Osteoblast (primary cell): ENCODE results near the gene NCR1. TPM values are rescaled to one million over a fixed set of nuclear protein-coding genes. Genes with fewer than 3 reads are reported as not detected.

Experiments
- DNase-seq: peaks from one replicate; pipeline ENCODE4 v3.0.0; 2011; ENCODE audit warnings: low spot score, mixed read lengths; ENCODE audit not compliant: insufficient read length; ENCODE audit errors: missing footprints
- H2AFZ ChIP-seq: 2 replicates; pipeline ENCODE4 v1.6.0; 2011; ENCODE audit warnings: mild to moderate bottlenecking, low read length
- H3K27ac ChIP-seq: 2 replicates; pipeline ENCODE4 v1.5.1; 2011; ENCODE audit warnings: mild to moderate bottlenecking, low read depth, low read length, moderate library complexity
- H3K27me3 ChIP-seq: 2 replicates; pipeline ENCODE4 v1.6.0; 2012; ENCODE audit warnings: mild to moderate bottlenecking, control low read depth, inconsistent platforms, low read length, moderate library complexity; ENCODE audit not compliant: insufficient read depth
- H3K36me3 ChIP-seq: 2 replicates; pipeline ENCODE4 v1.5.1; 2011; ENCODE audit warnings: mild to moderate bottlenecking, low read length, control low read depth, moderate library complexity; ENCODE audit not compliant: insufficient read depth
- H3K4me1 ChIP-seq: 2 replicates; pipeline ENCODE4 v1.5.1; 2011; ENCODE audit warnings: mild to moderate bottlenecking, low read length, control low read depth, moderate library complexity; ENCODE audit not compliant: insufficient read depth
- H3K4me2 ChIP-seq: 2 replicates; pipeline ENCODE4 v1.6.0; 2011; ENCODE audit warnings: mild to moderate bottlenecking, low read length; ENCODE audit not compliant: insufficient read depth
- H3K4me3 ChIP-seq: fragments of 200-600 bp; sonication (generic); 3 replicates; pipeline ENCODE4 v1.5.1; 2012; ENCODE audit warnings: mild to moderate bottlenecking, low read length, inconsistent platforms; ENCODE audit not compliant: insufficient read depth
- H3K79me2 ChIP-seq: 2 replicates; pipeline ENCODE4 v1.6.0; 2012; ENCODE audit warnings: mild to moderate bottlenecking, low read length, control low read depth, inconsistent platforms; ENCODE audit not compliant: insufficient read depth
- H3K9me3 ChIP-seq: 2 replicates; pipeline ENCODE4 v1.5.1; 2011; ENCODE audit warnings: low read depth, low read length, control low read depth
- H4K20me1 ChIP-seq: 2 replicates; pipeline ENCODE4 v1.6.0; 2012; ENCODE audit warnings: mild to moderate bottlenecking, low read length, control low read depth; ENCODE audit not compliant: insufficient read depth
- total RNA-seq: library from RNA; depleted of rRNA; stranded (reverse); fragments of >200 nt; gene quantifications from 2 replicates; pipeline ENCODE4 v1.2.3, GENCODE V29; 2012
- TF ChIP-seq, protein P1 (sequence below): IDR thresholded peaks from 2 replicates; pipeline ENCODE4 v1.5.1; 2011; ENCODE audit warnings: mild to moderate bottlenecking, low read depth, low read length, moderate library complexity; ENCODE audit errors: extremely low read depth

NCR1 gene
- total RNA-seq, 1 donor: 0.36 TPM

DNA sequence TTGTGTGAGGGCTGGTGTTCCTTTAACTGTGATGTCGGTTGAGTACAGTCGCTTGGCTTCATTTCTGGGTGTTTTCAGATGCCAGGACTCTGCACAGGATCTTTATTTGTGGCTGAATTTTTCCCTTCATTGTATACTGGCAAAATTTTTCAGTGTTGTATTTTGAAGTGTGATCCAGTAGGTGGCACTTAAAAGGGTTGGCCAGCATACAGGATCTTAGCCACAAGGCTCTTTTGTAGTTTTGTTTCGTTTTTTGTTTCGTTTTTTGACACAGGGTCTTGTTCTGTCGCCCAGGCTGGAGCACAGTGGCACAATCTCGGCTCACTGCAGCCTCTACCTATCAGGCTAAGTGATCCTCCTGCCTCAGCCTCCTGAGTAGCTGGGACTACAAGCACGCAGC lies 23.2 kb upstream of the NCR1 start:
- no peaks in the 10 kb centered on the region for H3K27me3 ChIP-seq
- H3K27ac ChIP-seq: no peak overlapping the region
- H3K4me1 ChIP-seq: no peaks in the 10 kb centered on the region
- H3K4me3 ChIP-seq: peak overlapping the region; percentile 39
- H3K9me3 ChIP-seq: no peaks in the 10 kb centered on the region
- TF ChIP-seq, protein P1, sequence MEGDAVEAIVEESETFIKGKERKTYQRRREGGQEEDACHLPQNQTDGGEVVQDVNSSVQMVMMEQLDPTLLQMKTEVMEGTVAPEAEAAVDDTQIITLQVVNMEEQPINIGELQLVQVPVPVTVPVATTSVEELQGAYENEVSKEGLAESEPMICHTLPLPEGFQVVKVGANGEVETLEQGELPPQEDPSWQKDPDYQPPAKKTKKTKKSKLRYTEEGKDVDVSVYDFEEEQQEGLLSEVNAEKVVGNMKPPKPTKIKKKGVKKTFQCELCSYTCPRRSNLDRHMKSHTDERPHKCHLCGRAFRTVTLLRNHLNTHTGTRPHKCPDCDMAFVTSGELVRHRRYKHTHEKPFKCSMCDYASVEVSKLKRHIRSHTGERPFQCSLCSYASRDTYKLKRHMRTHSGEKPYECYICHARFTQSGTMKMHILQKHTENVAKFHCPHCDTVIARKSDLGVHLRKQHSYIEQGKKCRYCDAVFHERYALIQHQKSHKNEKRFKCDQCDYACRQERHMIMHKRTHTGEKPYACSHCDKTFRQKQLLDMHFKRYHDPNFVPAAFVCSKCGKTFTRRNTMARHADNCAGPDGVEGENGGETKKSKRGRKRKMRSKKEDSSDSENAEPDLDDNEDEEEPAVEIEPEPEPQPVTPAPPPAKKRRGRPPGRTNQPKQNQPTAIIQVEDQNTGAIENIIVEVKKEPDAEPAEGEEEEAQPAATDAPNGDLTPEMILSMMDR: no peak
- H3K79me2 ChIP-seq: no peaks in the 10 kb centered on the region
- H4K20me1 ChIP-seq: no peaks in the 10 kb centered on the region
- no peak for DNase-seq
- no peak overlapping the region for H3K4me2 ChIP-seq
- no peak overlapping the region for H2AFZ ChIP-seq
- H3K36me3 ChIP-seq: no peaks in the 10 kb centered on the region

DNA sequence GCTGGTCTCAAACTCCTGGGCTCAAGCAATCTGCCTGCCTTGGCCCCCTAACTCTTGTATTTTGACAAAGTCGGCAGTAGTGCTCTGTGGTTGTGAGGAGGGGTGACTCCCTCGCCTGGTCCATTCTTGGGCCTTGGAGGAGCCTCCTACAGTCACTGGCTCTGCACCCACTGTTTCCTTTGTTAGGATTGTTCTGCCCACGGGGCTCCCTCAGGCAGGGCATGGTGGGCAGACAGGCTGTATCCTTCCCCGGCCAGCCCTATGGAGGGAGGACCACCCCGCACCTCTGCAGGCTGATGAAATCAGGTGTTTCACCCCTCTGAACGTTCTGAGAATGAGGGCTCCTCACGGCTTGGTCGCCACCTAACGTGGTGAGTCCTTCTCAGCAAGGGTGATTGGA lies 22.7 kb upstream of the NCR1 start:
- H3K4me1 ChIP-seq: no peaks in the 10 kb centered on the region
- no peak overlapping the region for H3K4me2 ChIP-seq
- no peak overlapping the region for H3K4me3 ChIP-seq
- TF ChIP-seq, protein P1: no peak
- no peaks in the 10 kb centered on the region for H3K27me3 ChIP-seq
- no peaks in the 10 kb centered on the region for H4K20me1 ChIP-seq
- no peaks in the 10 kb centered on the region for H3K36me3 ChIP-seq
- H2AFZ ChIP-seq: no peak overlapping the region
- no peak overlapping the region for H3K27ac ChIP-seq
- no peaks in the 10 kb centered on the region for H3K79me2 ChIP-seq
- H3K9me3 ChIP-seq: no peaks in the 10 kb centered on the region
- no peak for DNase-seq

DNA sequence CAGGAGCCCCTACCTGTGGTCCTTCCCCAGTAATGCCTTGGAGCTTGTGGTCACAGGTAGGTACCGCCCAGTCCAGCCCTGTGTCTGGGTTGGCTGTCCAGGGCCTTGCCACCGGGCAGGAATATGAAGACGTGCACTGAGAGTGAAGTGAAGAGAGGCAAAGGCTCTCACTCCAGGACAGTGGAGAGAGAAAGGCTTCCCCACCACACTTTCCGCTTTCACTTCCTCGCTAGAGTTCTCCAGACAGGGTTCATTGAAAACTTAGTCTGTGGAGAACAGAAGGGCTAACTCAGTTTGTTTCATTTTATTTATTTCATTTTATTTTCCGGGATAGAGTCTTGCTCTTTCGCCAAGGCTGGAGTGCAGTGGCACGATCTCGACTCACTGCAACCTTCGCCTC lies 17.7 kb upstream of the NCR1 start:
- TF ChIP-seq, protein P1: no peak
- Histone ChIP-seq H3K9me3 (no peaks in the 10 kb centered on the region), H3K27me3 (no peaks in the 10 kb centered on the region)

DNA sequence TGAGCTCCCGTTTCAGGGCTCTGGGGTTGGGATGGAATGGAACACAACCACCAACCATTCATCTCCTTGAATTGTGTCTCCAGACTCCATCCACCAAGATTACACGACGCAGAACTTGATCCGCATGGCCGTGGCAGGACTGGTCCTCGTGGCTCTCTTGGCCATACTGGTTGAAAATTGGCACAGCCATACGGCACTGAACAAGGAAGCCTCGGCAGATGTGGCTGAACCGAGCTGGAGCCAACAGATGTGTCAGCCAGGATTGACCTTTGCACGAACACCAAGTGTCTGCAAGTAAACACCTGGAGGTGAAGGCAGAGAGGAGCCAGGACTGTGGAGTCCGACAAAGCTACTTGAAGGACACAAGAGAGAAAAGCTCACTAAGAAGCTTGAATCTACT lies 16.4 kb upstream of the NCR1 start:
- Histone ChIP-seq H3K79me2 (no peaks in the 10 kb centered on the region), H3K27ac (no peak overlapping the region), H4K20me1 (no peaks in the 10 kb centered on the region), H3K36me3 (no peaks in the 10 kb centered on the region), H3K4me3 (no peak overlapping the region), H3K9me3 (no peaks in the 10 kb centered on the region), H3K27me3 (no peaks in the 10 kb centered on the region), H3K4me2 (no peak overlapping the region), H3K4me1 (no peaks in the 10 kb centered on the region), H2AFZ (no peak overlapping the region)
- peak; percentile 17 for DNase-seq
- TF ChIP-seq, protein P1: no peak

More for the DNA sequence above, 17.7 kb upstream of the NCR1 start:
- DNase-seq: peak; percentile 46
- H3K4me3 ChIP-seq: no peak overlapping the region
- no peak overlapping the region for H2AFZ ChIP-seq
- no peaks in the 10 kb centered on the region for H3K4me1 ChIP-seq
- no peaks in the 10 kb centered on the region for H3K36me3 ChIP-seq
- H3K4me2 ChIP-seq: no peak overlapping the region
- H3K27ac ChIP-seq: no peak overlapping the region
- no peaks in the 10 kb centered on the region for H3K79me2 ChIP-seq
- H4K20me1 ChIP-seq: no peaks in the 10 kb centered on the region
